ENCODE measurements around the gene TMEM164. TPM values are rescaled to one million over a fixed set of nuclear protein-coding genes. Genes with fewer than 3 reads are reported as not detected.
"Not testable (repeated sequence)": the region's sequence is repeated elsewhere in the genome, so short reads cannot be mapped to it uniquely, and the experiment has no call there.

TMEM164 gene
- polyA plus RNA-seq, 2 donors: 7.1 to 11.9 TPM

DNA sequence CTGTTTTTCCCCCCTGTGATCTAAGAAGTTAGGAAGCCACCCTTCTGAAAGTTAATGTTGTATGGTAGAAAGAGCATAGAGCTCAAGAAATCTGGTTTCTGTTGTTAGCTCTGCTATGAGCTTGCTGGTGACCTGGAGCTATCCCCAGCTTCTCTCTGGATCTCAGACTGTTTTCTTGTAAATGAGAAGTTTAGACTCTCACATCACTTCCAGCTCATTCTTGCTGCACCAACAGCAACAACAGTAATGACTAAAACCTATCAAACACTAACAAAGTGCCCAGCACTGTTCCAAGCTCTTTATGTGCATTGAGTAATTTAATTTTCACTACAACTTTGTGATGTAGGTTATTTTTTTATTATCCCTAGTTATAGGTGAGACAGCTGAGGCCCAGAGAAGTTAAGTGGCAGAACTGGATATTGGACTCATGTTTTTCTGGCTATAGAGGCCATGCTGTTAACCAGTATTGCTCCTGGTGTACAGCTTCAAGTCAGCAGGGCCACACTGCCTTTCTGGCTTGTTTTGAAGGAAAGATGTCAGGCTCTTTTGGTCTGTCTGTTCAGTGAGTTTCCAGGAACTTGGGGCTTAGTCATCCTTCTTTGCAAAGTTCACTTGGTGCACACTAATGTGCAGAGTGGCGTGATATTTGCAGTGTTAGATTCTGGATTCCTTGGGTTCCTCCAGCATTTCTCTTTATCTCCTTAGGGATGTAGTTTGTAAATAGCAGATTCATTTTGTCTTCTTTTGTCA is 27.8 kb upstream of the TMEM164 start:
- H3K27ac ChIP-seq (ENCODE audit: low read depth in 2 of 2, low read length in 1 of 2): no peak overlapping the region
- 73 to 75% methylated on average over 1 of the region's 1 CpG for WGBS, 2 donors
- H3K4me1 ChIP-seq (ENCODE audit: control insufficient read depth in 2 of 2, insufficient read depth in 2 of 2, low read length in 1 of 2): no peaks in the 10 kb centered on the region
- H3K4me3 ChIP-seq (ENCODE audit: low read depth in 1 of 2, low read length in 2 of 2): no peak overlapping the region
- H3K27me3 ChIP-seq (ENCODE audit: control insufficient read depth in 1 of 2, insufficient read depth in 2 of 2, low read length in 2 of 2): peaks cover 0 to 2% of the 10 kb centered on the region in 2 donors
- H3K36me3 ChIP-seq (ENCODE audit: control insufficient read depth in 2 of 2, insufficient read depth in 2 of 2, low read length in 1 of 2): no peaks in the 10 kb centered on the region
- peaks cover 0 to 3% of the 10 kb centered on the region in 2 donors for H3K9me3 ChIP-seq (ENCODE audit: control insufficient read depth in 2 of 2, insufficient read depth in 1 of 2, low read depth in 1 of 2, low read length in 1 of 2)

DNA sequence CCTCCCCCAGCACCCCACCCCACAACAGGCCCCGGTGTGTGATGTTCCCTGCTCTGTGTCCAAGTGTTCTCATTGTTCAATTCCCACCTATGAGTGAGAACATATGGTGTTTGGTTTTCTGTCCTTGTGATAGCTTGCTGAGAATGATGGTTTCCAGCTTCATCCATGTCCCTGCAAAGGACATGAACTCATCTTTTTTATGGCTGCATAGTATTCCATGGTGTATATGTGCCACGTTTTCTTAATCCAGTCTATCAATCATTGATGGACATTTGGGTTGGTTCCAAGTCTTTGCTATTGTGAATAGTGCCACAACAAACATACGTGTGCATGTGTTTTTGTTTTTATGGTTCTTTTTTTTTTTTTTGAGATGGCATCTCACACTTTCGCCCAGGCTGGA is 17.7 kb upstream of the TMEM164 start:
- not testable (repeated sequence) for H3K4me1 ChIP-seq (ENCODE audit: control insufficient read depth in 2 of 2, insufficient read depth in 2 of 2, low read length in 1 of 2)

DNA sequence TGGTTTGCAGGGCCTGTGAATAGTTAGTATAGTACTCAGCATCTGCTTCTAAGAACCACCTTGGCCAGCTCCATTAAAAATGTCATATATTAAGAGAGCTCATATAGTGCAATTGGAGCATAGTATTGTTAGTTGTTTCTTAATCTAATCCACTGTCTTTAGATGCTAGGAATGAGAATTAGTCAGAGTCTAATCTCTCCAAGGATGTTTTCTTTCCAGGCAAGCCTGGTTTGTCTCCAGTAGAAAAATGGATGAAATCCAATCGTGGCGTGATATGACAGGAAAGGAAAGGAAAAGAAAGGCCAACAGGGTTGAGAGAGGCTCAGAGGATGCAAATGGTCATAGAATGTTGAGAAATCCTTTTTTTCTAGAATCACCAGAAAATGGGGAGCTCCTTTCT is 15.0 kb upstream of the TMEM164 start:
- Histone ChIP-seq H3K27me3 (ENCODE audit: control insufficient read depth in 1 of 2, insufficient read depth in 2 of 2, low read length in 2 of 2) (no peaks in the 10 kb centered on the region), H3K4me3 (ENCODE audit: low read depth in 1 of 2, low read length in 2 of 2) (no peak overlapping the region), H3K27ac (ENCODE audit: low read depth in 2 of 2, low read length in 1 of 2) (no peak overlapping the region), H3K9me3 (ENCODE audit: control insufficient read depth in 2 of 2, insufficient read depth in 1 of 2, low read depth in 1 of 2, low read length in 1 of 2) (no peaks in the 10 kb centered on the region), H3K36me3 (ENCODE audit: control insufficient read depth in 2 of 2, insufficient read depth in 2 of 2, low read length in 1 of 2) (no peaks in the 10 kb centered on the region), H3K4me1 (ENCODE audit: control insufficient read depth in 2 of 2, insufficient read depth in 2 of 2, low read length in 1 of 2) (no peaks in the 10 kb centered on the region)
- WGBS, 2 donors: 50 to 76% methylated on average over 2 of the region's 2 CpGs

More for the DNA sequence above, 17.7 kb upstream of the TMEM164 start:
- not testable (repeated sequence) for H3K4me3 ChIP-seq (ENCODE audit: low read depth in 1 of 2, low read length in 2 of 2); H3K9me3 ChIP-seq (ENCODE audit: control insufficient read depth in 2 of 2, insufficient read depth in 1 of 2, low read depth in 1 of 2, low read length in 1 of 2); H3K27ac ChIP-seq (ENCODE audit: low read depth in 2 of 2, low read length in 1 of 2); H3K36me3 ChIP-seq (ENCODE audit: control insufficient read depth in 2 of 2, insufficient read depth in 2 of 2, low read length in 1 of 2); H3K27me3 ChIP-seq (ENCODE audit: control insufficient read depth in 1 of 2, insufficient read depth in 2 of 2, low read length in 2 of 2)
- WGBS, 2 donors: 75 to 77% methylated on average over 4 of the region's 4 CpGs

DNA sequence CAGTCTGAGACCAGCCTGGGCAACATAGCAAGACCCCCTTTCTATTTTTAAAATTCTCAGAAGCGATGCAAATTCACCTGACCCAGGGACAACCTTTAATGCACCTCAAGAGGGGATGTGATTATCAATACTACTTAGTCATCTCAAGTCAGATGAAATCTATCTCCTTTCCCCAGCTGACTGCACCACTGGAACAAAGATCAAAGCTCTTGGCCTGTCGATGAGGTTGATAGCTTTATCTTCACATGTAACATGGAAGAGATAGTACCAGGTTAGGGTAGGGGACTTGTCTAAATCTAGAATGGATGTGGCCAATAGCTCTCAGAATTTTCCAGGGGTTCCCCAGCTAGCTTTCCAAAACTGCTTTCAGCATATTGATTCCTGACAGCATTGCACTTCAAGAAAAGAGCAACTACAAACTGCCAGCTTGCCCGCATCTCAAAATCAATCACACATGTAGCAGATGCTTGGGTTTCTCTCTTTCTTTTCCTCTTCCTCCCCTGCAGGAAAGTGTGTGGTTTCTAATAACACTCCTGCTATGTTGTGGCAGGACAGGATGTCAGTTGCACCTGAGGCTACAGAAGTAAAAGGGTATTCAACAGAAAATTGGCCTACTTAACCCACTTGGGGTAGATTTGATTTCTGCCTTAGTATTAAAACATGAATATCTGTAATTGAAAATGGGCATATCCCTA is 12.2 kb upstream of the TMEM164 start:
- 69 to 72% methylated on average over 3 of the region's 3 CpGs for WGBS, 2 donors
- Histone ChIP-seq H3K4me1 (ENCODE audit: control insufficient read depth in 2 of 2, insufficient read depth in 2 of 2, low read length in 1 of 2) (no peaks in the 10 kb centered on the region), H3K4me3 (ENCODE audit: low read depth in 1 of 2, low read length in 2 of 2) (no peak overlapping the region), H3K27me3 (ENCODE audit: control insufficient read depth in 1 of 2, insufficient read depth in 2 of 2, low read length in 2 of 2) (no peaks in the 10 kb centered on the region), H3K9me3 (ENCODE audit: control insufficient read depth in 2 of 2, insufficient read depth in 1 of 2, low read depth in 1 of 2, low read length in 1 of 2) (no peaks in the 10 kb centered on the region), H3K36me3 (ENCODE audit: control insufficient read depth in 2 of 2, insufficient read depth in 2 of 2, low read length in 1 of 2) (no peaks in the 10 kb centered on the region), H3K27ac (ENCODE audit: low read depth in 2 of 2, low read length in 1 of 2) (peak overlapping the region in 1 of 2 donors; percentile 4)

DNA sequence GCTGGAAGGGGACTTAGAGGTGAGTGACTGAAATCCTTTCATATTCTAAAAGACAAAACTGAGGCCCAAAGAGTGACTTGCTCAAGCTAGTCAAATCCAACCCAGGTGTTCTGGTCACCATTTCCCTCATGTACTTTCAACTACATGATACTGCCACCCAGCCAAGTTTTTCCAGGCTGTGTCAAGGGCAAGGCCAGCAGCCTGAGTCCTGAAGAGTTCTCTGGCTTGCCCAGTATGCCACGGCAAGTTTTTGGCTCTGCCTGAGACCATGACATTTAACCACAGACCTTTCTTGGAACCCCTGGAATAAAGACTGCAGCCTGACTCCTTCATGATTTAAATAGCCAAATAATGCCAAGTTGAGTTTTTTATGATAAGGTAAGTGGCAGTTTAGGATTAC is 10.7 kb upstream of the TMEM164 start:
- no peak overlapping the region for H3K4me3 ChIP-seq (ENCODE audit: low read depth in 1 of 2, low read length in 2 of 2)
- H3K9me3 ChIP-seq (ENCODE audit: control insufficient read depth in 2 of 2, insufficient read depth in 1 of 2, low read depth in 1 of 2, low read length in 1 of 2): no peaks in the 10 kb centered on the region
- WGBS, 2 donors: 75 to 91% methylated on average over 1 of the region's 1 CpG
- H3K4me1 ChIP-seq (ENCODE audit: control insufficient read depth in 2 of 2, insufficient read depth in 2 of 2, low read length in 1 of 2): no peaks in the 10 kb centered on the region
- H3K36me3 ChIP-seq (ENCODE audit: control insufficient read depth in 2 of 2, insufficient read depth in 2 of 2, low read length in 1 of 2): no peaks in the 10 kb centered on the region
- no peak overlapping the region for H3K27ac ChIP-seq (ENCODE audit: low read depth in 2 of 2, low read length in 1 of 2)
- no peaks in the 10 kb centered on the region for H3K27me3 ChIP-seq (ENCODE audit: control insufficient read depth in 1 of 2, insufficient read depth in 2 of 2, low read length in 2 of 2)

DNA sequence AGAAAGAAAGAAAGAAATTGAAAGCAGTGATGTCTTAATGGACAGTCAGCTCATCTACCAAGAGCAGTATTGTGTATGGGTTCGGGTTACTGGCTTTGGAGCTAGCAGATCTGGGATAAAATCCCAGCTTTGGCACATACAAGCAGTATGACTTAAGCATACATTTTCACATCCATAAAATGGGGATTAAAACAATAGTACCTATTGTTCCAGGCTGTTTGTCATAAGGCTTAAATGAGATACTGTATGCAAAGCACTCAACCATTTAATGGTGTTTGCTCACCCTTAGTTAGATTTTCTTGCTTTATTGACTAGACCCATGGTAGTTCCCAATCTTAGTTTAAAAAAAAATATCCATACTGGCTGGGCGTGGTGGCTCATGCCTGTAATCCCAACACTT is 7.8 kb upstream of the TMEM164 start:
- no peaks in the 10 kb centered on the region for H3K27me3 ChIP-seq (ENCODE audit: control insufficient read depth in 1 of 2, insufficient read depth in 2 of 2, low read length in 2 of 2)
- no peaks in the 10 kb centered on the region for H3K36me3 ChIP-seq (ENCODE audit: control insufficient read depth in 2 of 2, insufficient read depth in 2 of 2, low read length in 1 of 2)
- no peaks in the 10 kb centered on the region for H3K9me3 ChIP-seq (ENCODE audit: control insufficient read depth in 2 of 2, insufficient read depth in 1 of 2, low read depth in 1 of 2, low read length in 1 of 2)
- H3K4me3 ChIP-seq (ENCODE audit: low read depth in 1 of 2, low read length in 2 of 2): no peak overlapping the region
- 79 to 91% methylated on average over 2 of the region's 2 CpGs for WGBS, 2 donors
- no peaks in the 10 kb centered on the region for H3K4me1 ChIP-seq (ENCODE audit: control insufficient read depth in 2 of 2, insufficient read depth in 2 of 2, low read length in 1 of 2)
- H3K27ac ChIP-seq (ENCODE audit: low read depth in 2 of 2, low read length in 1 of 2): no peak overlapping the region

DNA sequence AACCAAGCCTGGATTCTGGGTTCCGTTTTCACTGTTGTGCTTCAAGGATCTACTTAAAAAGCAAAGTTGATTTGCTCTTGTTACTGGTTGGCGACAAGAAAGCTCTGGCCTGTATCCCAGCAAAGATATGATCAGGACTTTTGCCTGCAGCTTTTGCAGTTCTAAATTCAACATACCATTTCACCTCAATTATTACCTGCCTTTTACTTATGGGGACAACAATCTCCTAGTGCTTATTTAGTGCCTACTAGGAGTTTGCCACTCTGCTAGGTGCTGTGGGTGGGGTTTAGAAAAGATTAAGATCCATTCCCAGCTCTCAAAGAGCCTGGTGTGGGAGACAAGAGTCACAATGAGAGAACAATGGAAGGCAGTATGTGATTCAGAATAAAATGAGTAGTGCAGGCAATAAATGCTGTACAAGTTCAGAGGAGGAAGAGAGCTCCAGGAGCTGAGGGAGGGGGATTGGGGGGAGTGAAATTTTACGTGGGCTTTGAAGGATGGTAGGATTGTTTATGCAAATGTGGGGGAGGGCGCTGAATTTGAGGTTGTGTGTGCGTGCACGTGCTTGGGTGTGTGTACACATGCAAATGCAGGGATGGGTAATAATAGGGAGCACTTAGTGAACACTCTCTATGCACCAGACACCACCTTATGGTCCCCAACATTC is 5.0 kb upstream of the TMEM164 start:
- Histone ChIP-seq H3K36me3 (ENCODE audit: control insufficient read depth in 2 of 2, insufficient read depth in 2 of 2, low read length in 1 of 2) (no peaks in the 10 kb centered on the region), H3K27me3 (ENCODE audit: control insufficient read depth in 1 of 2, insufficient read depth in 2 of 2, low read length in 2 of 2) (no peaks in the 10 kb centered on the region), H3K27ac (ENCODE audit: low read depth in 2 of 2, low read length in 1 of 2) (no peak overlapping the region), H3K9me3 (ENCODE audit: control insufficient read depth in 2 of 2, insufficient read depth in 1 of 2, low read depth in 1 of 2, low read length in 1 of 2) (peaks cover 0 to 4% of the 10 kb centered on the region in 2 donors), H3K4me1 (ENCODE audit: control insufficient read depth in 2 of 2, insufficient read depth in 2 of 2, low read length in 1 of 2) (no peaks in the 10 kb centered on the region), H3K4me3 (ENCODE audit: low read depth in 1 of 2, low read length in 2 of 2) (no peak overlapping the region)
- WGBS, 2 donors: 54 to 60% methylated on average over 6 of the region's 6 CpGs

DNA sequence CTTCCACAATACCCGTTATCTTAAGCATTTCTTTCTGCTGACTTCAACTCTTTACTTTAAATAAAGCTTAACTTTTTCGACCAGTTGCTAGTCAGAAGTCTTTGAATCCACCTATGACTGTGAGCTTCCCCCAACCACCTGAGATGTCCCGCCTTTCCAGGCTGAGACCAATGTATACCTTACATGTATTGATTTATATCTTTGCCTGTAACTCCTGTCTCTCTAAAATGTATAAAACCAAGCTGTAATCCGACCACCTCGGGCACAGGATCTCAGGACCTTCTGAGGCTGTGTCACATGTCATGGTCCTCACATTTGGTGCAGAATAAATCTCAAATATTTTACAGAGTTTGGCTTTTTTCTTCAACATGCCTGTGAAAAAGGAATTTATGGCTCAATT is 2.9 kb upstream of the TMEM164 start:
- 82 to 96% methylated on average over 5 of the region's 5 CpGs for WGBS, 2 donors
- Histone ChIP-seq H3K4me3 (ENCODE audit: low read depth in 1 of 2, low read length in 2 of 2) (no peak overlapping the region), H3K9me3 (ENCODE audit: control insufficient read depth in 2 of 2, insufficient read depth in 1 of 2, low read depth in 1 of 2, low read length in 1 of 2) (peaks cover 0 to 4% of the 10 kb centered on the region in 2 donors), H3K27me3 (ENCODE audit: control insufficient read depth in 1 of 2, insufficient read depth in 2 of 2, low read length in 2 of 2) (no peaks in the 10 kb centered on the region), H3K4me1 (ENCODE audit: control insufficient read depth in 2 of 2, insufficient read depth in 2 of 2, low read length in 1 of 2) (peaks cover 0 to 2% of the 10 kb centered on the region in 2 donors), H3K27ac (ENCODE audit: low read depth in 2 of 2, low read length in 1 of 2) (no peak overlapping the region), H3K36me3 (ENCODE audit: control insufficient read depth in 2 of 2, insufficient read depth in 2 of 2, low read length in 1 of 2) (no peaks in the 10 kb centered on the region)

DNA sequence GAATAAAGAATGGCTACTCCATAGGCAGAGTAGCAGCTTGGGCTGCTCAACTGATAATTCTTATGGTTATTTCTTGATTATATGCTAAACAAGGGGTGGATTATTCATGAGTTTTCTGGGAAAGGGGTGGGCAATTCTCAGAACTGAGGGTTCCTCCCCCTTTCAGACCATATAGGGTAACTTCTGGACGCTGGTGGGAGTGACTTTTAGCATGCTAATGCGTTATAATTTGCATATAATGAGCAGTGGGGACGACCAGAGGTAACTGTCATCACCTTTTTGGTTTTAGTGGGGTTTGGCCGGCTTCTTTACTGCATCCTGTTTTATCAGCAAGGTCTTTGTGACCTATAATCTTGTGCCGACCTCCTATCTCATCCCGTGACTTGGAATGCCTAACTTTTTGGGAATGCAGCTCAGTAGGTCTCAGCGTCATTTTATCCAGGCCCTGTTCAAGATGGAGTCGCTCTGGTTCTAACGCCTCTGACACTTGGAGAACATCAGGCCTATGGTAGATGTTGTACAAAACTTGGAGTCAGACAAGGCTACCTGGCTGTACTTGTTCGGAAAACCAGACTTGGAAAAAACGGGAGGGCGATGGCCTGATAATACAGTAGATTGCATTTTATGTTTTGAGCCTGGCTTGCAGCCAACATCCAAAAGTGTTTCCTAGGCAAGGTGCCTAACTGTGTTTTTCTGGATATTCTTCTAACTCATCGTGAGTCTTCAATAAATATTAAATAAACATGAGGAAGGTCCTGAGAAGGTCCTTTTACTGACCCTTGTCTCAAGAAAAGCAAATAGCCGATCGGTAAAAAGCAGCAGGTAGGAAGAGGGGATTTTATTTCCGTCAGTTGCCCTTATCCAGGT is 1.8 kb upstream of the TMEM164 start:
- H3K36me3 ChIP-seq (ENCODE audit: control insufficient read depth in 2 of 2, insufficient read depth in 2 of 2, low read length in 1 of 2): no peaks in the 10 kb centered on the region
- H3K27me3 ChIP-seq (ENCODE audit: control insufficient read depth in 1 of 2, insufficient read depth in 2 of 2, low read length in 2 of 2): no peaks in the 10 kb centered on the region
- peaks cover 0 to 2% of the 10 kb centered on the region in 2 donors for H3K4me1 ChIP-seq (ENCODE audit: control insufficient read depth in 2 of 2, insufficient read depth in 2 of 2, low read length in 1 of 2)
- H3K9me3 ChIP-seq (ENCODE audit: control insufficient read depth in 2 of 2, insufficient read depth in 1 of 2, low read depth in 1 of 2, low read length in 1 of 2): peaks cover 0 to 4% of the 10 kb centered on the region in 2 donors
- 72 to 88% methylated on average over 16 of the region's 16 CpGs for WGBS, 2 donors
- H3K4me3 ChIP-seq (ENCODE audit: low read depth in 1 of 2, low read length in 2 of 2): no peak overlapping the region
- no peak overlapping the region for H3K27ac ChIP-seq (ENCODE audit: low read depth in 2 of 2, low read length in 1 of 2)

Data from esophagus (tissue), 2 donors.